Dedifferentiated amniotic fluid mesenchymal stem cell (primary cell): ENCODE measurements around the gene MTM1.

Experiments
- DNase-seq: peaks from one replicate; pipeline ENCODE4 v3.0.0-alpha.2; 2016; ENCODE audit errors: extremely low spot score

MTM1 gene

DNA sequence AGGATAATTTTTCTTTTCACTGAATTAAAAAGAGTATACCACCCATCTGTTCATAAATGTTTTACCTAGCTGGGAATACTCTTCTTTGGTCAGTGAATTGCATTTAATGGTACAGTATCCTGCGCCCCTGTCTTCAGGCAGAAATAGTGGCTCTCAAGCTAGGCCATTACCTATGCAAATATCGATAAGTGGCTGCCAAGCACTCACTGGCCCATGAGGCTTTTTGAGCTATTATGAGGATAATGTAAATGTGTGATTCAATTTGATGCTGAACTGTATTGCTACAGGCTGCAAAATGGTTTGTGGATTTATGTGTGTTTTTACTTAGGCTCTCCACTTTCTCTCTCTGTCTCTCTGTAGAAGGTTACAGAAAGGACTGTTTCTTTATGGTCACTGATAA is 94.7 kb downstream of the MTM1 start:
- DNase-seq, result no peak

DNA sequence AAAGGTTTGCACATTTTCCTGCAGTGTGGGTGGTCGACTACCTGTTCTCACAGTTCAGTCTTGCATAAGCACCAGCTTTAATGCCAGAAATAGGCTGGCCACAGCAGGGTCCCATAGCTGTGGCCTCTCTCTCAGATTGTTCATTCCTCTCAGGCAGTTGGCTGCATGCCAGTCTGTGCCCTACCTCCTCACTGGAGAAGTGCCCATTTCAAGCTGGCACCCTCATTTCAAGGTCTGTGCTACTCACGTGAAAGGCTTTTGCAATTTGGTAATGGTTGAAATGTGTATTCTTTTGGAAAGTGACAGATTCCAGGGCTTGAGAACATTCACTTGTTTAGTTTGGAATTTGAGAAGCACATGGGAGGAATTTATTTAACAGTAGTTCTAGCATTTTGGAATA is 95.9 kb downstream of the MTM1 start:
- DNase-seq, result no peak

DNA sequence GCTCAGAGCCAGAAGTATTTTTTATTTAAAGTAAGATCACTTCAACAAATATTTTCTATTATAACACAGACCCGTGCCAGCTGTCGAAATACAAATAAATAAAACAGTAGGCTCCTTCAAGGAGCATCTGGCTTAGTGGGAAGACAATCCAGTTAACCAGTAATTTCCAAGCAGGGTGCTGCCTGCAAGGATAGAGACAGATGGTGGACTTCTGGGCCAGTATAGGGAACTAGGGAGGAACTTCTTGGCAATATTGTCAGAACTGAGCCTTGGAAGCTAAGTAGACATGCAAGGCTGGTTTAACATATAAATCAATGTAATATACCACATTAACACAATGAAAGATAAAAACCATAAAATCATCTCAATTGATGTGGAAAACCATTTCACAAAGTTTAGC is 107.8 kb downstream of the MTM1 start:
- DNase-seq, result no peak

DNA sequence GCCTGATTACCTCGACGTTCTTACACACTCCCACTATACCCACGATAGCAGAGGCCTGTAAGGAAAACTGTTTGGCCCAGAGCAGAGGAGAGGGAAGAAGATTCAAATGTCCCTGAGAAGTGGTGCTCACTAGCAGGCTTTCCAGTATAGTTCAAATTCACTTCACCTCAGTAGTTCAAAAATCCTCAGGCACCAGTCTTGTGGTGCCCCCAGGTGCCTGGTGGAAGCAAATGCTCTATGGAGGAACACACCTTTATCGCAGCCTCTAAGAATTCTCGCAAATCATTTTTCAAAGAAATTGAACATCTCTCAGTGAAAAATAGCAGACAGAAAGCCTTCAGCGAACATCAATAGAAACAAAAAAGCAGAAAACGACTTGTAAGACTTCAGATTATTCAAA is 112.6 kb downstream of the MTM1 start:
- no peak for DNase-seq

DNA sequence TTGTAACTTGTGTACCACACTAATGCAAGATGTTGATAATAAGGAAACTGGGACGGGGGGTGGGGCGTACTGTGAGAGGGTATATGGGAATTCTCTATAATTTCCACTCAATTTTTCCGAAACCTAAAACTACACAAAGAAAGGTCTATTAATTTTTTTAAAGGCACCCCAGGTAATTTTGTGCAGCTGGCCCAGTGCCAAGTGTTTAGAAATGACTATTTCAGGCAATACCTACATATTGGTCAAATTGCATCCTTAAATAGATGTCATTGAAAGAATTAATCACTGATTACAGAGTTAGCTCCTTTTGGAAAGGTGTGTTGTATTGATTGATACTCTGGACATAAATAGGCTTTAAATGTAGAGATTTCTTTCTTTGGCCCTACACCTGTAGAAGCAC is 114.7 kb downstream of the MTM1 start:
- DNase-seq, result no peak

DNA sequence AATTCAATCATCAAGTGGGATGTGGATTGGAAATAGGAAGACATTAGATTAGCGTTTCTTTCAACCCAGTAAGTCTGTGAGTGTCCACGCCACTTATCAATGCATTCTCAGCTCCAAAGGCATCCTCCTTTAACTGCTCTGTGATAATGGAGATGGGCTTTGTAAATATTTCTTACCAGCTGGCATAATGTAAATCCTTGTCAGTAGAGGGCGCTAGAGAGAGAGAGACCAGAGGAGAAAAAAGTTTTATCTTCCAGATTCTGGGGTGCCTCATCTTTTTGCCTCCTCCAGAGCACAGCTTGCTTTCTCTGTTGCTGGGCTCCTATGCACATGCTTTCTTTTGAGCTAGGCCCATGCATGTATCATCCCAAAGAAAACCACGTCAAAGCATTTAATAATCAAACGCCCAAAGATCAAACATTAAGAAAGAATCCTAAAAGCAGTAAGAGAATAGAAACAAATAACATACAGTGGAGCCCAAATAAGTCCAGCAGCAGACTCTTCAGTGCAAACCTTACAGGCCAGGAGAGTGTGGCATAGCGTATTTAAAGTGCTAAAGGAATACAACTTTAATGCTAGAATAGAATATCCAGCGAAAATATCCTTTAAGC is 115.2 kb downstream of the MTM1 start:
- no peak for DNase-seq

DNA sequence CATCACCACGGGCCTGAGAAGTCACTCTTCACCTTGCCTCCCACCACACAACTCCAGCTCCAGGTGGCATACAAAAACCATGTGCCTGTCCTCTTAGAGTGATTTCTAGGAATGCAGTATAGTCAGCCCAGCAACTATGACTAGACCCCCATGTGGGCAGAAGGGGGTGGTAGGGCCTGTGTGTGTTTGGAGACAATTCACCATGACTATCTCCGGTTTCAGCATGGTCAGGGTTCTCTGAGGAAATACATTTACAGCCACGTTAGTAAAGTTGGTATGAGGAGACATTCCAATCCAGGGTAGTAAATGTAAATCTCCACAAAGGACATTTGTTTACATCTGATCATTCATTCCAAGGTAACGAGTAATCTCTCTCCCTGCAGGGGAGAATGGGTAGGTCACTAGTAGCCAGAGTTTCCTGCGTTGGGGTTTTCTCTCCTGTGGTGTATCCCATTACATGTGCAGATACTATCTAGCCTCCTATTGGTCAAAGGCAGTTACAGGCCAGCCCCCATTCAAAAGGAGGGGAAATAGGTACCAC is 120.6 kb downstream of the MTM1 start:
- peak; percentile 62 for DNase-seq

DNA sequence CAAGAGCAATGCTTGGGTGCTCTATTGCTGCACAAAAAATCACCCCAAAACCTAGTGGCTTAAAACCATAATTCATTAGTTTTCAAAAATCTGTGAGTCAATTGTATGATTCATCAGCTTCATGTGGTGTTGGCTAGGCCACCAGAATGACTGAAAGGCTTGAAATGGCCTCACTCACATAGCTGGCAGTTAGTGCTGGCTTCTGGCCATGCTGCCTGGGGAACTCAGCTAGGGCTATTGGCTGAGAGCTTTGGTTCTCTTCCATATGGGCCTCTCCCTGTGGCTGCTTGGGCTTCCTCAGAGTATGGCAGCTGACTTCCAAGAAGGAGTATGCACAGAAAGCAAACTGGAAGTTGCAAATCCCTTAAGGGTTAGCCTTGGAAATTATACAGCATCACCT is 121.7 kb downstream of the MTM1 start:
- no peak for DNase-seq

DNA sequence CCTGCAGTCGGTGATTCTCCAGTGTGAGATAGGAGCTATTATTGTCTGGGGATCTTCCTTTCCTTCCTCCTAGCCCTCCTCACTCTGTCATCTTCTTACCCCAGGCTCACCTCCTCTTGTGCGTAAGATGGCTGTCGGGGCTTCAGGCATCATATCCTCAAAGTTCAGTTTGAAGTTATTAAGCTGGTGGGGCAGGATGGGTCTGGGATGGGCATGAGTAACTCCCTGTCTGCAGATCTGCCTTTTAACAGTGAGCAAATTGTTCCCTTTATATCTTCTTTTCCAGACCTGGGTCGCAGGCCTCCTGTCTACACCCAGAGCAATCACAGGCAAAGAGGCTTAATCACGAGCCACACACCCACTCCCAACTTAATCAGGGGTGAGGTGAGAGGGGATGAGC is 123.9 kb downstream of the MTM1 start:
- no peak for DNase-seq

DNA sequence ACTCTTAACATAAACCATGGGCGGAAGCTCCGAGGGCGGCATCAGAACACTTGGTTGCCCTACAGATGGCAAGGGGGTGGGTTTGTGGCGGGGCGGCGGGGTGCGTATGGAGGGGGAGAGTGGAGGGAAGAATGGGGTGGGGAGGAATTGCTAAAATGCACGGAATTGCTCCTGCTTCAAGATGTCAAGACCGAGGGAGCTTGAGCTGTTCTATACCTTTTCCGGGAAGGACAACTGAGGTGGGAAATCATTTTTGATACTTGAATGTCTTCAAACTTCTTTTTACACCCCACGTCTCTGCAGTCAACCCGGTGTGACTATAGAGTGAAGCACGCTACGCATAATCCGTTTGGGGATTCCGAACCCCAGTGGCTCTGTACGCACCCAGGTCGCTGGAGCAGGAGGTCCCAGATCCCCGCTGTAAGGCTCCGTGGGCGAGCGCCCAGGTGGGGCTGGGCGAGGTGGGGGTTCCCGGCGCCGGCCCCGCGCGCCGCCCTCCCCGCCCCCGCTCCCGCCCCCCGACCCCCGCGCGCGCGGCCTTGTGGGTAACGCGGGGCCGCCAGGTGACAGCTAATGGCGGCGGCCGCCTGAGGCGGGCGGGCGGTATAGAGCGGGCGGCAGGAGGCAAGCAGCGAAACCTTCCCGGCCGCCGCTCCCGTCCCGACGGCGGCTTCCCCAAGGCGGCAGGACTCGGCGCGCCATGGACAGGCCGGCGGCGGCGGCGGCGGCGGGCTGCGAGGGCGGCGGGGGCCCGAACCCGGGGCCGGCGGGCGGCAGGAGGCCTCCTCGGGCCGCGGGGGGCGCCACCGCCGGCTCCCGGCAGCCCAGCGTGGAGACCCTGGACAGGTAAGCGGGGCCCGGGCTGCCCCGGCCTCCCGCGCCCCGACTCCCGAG is 124.7 kb downstream of the MTM1 start, which contains the start of gene MTMR1:
Gene MTMR1, plus strand, starts transcription at position 566 of the 894 bp plus-strand sequence. Its CDS starts 135 bp downstream, at position 701.
- no peak for DNase-seq

DNA sequence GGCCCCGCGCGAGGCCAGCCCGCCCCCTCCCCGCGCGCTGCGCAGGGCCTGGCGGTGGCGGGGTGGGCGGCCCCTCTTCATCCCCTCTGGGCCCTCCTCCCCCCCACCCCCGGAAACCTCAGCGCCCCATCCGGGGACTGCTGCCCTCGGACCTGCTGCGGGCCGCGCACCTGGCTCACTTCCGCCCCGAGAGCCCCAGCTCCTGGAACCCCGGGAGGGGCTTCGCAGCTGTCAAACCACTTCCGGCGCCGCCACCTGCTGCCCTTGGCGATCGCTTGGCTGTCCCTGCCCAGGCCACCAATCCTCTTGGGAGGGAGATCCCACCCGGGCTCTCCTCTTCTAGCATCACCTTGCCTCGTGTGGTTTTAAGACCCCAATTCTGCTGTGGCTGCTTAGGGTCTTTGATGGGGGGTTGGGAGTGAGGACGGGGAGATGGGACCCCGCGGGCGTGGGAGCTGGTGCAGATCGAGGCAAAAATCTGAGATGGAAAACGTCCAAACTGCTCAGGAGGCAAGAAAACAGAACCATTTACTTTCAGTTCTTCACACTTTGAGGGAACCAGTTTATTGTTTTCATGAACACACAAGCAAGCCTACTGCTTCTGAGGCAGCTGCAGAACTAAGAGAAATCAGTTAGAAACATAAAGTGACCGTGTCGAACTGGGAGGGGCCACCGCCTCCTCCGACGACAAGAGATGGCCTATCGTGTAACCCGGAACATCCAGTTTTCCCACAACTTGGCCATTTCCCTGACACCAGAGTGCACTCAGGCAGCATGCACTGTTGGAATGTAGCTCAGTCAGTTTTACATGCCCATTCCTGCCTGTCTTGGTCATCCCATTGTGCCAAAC is 125.5 kb downstream of the MTM1 start:
- DNase-seq, result peak; percentile 56

DNA sequence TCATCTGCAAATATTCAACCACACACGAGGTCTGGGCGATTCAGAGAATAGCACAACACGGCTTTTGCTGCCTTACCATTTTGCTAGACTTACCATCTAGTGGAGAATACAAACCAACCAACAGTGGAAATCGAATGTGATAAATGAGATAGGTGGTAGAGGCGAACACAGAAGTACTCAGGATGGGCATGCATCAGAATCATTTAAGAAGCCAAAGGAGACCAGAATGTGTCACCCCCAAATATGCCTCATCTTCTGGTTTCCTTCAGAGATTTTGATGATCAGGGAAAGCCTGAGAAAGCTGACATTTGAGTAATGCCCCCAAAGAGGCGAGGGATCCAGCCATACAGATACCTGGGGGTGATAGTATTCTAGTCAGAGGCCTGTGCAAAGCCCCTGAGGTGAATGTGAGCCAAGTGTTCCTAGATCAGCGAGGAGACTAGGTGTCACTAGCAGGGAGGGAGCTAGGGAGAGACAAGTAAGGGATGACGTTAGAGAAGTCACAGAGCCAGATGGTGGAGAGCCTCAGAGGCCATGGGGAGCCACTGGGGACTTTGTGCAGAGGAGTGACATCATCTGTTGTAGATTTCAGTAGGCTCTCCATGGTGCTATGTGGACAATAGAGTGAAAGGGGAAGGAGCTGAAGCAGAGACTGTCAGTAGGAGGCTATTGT is 126.5 kb downstream of the MTM1 start:
- no peak for DNase-seq

DNA sequence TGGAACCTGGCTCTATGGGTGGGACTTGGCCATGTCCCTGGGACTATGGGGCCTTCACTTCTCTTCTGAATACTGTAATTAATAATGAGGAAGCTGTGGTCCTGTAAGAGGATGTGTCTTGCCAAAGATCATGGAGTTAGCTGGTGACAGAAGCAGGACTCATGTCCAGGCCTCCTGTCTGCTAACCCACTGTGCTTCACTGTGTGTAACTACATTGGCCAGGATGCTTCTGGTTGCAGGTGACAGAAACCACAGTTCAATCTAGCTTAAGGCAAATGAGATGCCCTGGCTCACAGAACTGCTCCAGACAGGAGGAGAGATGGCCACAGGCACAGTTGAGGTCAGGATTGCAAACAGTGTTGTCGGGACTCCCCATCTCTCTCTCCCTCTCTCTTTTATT is 127.9 kb downstream of the MTM1 start:
- no peak for DNase-seq

DNA sequence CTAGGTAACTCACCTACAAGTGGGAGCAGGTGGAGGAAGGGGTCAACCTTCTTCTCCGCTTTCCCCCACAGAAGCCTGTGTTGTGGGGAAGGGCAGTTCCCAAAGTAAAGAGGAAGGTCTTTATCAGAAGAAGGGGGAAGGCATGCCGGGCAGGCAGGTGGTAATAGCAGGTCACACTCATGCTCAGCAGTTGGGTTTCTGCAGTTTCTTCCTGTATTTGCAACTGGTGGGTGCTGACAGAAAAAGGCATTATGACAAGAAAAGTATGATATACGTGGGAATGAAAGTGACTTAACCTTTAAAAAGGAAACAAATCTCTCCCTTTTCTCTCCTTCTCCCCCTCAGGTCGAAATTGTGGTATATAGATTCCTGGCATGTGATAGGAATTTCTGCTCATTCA is 128.4 kb downstream of the MTM1 start:
- no peak for DNase-seq

DNA sequence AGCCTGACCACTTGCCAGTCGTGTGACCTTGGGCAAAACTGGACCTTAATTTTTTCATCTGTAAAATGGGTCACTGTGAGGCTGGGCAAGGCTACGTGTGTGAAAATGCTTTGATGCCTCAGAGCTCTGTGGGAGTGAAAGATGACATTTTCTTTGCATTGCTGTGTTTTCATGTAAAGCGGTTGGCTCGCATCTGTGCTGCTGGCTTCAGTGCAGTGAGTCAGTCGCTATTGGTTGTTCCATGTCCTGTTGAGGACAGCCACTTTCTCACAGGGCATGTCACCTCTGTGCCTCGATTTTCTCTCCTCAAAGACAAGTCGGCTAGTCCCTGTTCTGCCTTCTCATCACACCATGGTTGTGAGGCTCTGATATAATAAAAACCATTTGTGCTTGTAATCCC is 129.2 kb downstream of the MTM1 start:
- no peak for DNase-seq

DNA sequence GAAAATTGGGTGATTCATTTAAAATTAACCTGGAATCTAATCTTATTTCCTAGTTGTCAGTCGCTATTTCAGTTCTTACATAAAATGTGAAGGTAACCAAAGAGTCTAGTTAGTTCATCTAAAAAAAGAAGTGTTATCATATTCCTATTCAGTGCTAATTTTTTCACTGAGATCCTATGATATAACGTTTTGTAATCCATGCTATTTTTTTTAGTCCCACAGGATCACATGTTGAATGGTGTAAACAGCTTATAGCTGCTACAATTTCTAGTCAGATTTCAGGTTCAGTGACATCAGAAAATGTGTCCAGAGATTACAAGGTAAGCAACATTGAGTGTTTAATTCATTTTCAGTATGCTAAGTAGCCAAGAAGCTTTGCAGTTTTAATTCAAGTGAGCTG is 130.6 kb downstream of the MTM1 start:
- no peak for DNase-seq

DNA sequence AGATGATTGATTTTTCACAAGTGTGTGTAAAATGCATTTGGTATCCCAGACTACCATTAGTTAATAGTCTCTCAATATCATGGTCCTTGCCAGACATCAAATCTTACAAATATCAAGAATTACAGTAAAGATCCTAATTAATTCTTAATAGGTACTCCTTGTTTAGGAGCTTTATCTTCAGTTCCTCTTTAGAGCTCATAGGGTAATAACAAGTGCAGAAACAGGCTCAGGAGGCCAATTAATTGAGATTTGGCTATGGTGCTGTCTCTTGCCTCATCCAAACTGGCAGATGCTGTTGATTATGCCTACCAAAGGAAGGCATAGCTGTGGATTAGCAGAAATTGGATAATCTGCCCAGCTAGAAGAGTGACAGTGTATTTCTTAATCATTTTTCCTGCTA is 131.7 kb downstream of the MTM1 start:
- DNase-seq, result no peak

DNA sequence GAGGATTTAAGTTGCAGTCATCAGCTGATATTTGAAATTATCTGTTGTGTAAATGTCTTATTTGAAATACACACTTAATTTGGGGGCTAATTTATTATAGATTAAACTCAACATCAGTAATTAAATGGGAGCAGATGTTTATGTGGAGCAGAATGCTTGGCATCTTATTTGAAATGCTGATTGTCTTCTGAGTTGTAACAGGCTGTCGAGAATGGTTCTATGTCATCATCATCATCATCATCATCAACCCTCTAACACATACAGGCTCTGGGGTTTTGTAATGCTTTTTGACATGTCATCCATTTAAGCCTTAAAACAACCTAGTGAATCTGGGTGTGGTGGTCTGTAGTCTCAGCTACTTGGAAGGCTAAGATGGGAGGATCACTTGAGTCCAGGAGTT is 133.0 kb downstream of the MTM1 start:
- no peak for DNase-seq

DNA sequence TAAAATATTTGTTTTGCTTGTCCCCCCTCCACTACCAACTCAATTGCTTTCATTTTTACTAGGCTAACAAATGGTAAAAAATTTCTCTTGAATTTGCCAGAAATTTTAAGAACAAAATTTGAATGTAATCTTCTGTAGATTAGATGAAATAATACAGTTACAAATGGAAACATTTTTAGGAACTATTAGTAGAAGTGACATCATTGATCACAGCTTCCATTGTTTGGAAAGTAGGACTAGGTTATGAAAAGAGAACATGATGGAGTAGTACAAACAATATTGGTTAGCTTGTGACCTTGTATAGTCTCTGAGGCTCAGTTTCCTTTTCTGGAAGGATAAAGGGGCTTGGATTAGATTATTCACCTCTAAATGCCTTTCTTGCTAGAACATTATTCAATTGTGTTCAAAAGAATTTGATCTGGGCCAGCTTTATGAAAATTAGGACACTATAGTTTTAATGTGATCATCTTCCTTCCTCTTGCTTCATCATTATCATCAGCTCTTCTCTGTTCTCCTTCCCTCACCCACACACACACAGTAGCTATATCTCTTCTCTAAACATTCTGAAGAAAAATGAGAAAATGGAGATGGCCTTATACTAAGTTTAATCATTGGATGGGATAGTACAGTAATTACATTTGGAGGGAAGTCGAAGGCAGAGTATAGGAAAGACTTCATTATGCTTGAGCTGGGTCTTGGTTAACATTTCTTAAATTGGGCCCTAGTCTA is 134.7 kb downstream of the MTM1 start:
- DNase-seq, result no peak

DNA sequence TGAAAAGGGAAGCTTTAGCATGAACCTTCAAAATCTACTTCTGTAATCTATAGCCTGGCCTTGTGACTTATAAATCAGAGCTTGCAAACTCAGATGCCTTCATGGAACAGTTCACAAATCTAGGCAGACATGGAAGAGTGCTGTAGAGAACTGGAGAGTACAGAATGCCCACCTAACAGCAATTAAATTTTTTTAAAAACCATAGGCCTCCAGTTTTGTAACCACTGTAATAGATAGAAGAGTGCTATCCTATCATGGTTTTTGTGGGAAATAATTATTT is 135.2 kb downstream of the MTM1 start:
- no peak for DNase-seq

DNA sequence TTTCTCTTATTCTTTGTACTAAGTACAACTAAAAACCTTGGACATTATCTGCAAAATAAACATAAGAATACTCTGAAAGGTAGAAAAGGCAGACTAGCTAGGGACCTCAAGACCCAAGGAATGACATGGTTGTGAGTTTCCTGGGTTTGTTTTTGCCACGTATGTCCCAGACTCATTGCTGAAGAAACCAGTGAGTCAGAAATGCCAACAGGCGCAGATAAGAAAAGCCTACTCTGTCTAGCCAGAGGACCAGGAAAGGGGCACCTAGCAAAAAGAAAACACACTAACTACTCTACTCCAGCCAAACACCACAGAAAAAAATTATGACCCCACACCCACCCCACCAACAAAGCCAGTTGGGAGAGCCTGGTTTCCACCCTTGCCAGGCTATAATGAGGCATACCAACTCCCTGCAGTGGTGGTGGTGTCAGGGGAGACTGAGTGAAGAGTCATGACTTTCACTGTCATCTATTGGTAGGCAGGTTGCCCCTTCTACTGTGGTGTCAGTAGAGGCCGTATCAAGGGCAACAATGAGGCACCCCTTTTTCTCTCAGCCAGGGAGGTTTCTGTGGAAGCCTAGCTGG is 135.7 kb downstream of the MTM1 start:
- DNase-seq, result peak; percentile 55
